Hippocampal formation (tissue), 2 donors: Measurements from ENCODE around the gene ADIPOR2.
"Not testable (repeated sequence)": the region's sequence is repeated elsewhere in the genome, so short reads cannot be mapped to it uniquely, and the experiment has no call there.

Source experiments
- DNase-seq, 2 donors: peaks; one replicate each; lab custom pipeline; 2025; lab: John Stamatoyannopoulos, UW

Gene ADIPOR2

DNA sequence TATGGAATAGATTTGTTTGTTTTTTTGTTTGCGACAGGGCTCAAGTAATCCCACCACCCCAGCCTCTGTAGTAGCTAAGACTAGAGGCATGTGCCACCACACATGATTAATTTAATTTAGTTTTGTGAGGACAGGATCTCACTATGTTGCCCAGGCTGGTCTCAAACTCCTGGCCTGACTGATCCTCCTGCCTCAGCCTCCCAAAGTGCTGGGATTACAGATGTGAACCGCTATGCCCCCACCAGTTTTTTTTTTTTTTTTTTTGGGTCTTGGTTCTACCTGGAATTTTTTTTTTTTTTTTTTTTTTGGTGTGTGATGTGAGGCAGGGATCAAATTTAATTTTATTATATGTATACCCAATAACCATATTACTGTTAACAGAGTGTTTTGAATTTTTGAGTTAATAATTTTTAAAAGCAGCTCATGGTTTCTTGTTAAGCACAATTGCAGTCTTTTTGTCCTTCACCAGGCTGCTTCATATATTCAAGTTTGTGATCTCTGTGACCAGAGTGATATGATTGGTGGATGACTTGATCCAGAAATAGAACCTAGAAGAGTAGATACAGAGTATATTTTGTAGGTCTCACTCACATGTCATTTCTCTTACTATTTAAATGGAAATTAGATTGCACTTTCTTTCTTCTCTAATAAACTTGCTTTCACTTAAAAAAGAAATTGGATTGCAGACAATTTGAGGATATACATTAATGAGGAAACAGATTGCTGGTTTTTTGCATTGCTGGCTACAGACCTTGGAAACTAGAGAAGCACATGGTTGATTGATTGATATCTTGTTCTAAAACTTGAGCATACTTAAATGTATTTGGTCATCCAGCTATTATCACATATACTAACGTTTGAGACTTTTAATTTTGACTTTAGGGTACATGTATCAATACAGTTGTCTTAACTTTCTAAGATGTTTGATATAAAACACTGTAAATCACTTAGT lies 13.2 kb downstream of the ADIPOR2 start:
- DNase-seq = no peak

GRCh38 chr12:1705774-1706631 lies 15.1 kb downstream of the ADIPOR2 start:
- DNase-seq = no peak

GRCh38 chr12:1706632-1706980 lies 15.7 kb downstream of the ADIPOR2 start:
- DNase-seq = no peak

DNA sequence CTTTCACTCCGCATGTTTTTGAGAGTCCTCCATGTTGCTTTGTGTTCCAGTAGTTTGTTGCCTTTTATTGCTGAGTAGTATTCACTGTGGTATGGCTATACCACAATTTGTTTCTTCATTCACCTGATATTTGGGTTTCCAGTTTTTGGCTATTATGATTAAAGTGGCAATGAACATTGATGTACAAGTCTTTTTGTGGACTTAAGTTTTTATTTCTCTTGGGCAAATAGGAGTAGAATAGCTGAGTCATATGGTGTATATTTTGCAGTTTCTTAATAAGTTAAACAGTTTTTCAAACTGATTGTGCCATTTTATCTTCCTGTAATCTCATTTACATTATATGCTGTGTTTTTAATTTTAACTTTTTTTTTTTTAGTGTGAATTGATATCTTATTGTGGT lies 16.2 kb downstream of the ADIPOR2 start:
- DNase-seq = no peak

DNA sequence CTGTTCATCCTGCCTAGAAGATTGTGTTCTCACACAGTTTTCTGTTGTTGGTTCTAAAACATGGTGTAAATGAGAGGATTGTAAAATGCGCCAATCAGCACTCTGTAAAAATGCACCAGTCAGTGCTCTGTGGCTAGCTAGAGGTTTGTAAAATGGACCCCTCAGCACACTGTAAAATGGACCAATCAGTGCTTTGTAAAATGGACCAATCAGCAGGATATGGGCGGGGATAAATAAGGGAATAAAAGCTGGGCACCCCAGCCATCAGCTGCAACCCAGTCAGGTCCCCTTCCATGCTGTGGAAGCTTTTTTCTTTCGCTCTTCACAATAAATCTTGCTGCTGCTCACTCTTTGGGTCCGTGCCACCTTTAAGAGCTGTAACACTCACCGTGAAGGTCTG lies 19.1 kb downstream of the ADIPOR2 start:
- not testable (repeated sequence) for DNase-seq

DNA sequence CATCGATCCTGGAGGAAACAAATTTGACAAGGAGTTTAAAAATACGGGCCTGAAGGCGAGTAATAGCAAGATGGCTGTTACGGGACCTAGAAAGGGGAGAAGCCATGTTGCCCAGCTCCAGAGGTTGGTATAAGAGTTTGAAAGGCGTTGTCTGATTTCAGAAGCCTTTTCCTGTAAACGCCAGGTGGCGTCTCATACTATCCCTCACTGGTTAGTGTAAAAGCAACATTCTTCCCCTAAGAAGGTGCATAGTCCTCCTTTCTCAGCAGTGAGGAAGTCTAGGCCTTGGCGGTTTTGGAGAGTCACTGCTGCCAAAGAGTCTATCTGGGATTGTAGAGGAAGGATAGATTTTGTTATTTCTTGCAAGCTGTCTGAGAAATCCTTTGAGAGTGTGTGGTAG lies 20.0 kb downstream of the ADIPOR2 start:
- not testable (repeated sequence) for DNase-seq

- not testable (repeated sequence) for DNase-seq
Measured at GRCh38 chr12:1711536-1712211, 20.8 kb downstream of the ADIPOR2 start.

GRCh38 chr12:1712305-1712704 lies 21.4 kb downstream of the ADIPOR2 start:
- not testable (repeated sequence) for DNase-seq

DNA sequence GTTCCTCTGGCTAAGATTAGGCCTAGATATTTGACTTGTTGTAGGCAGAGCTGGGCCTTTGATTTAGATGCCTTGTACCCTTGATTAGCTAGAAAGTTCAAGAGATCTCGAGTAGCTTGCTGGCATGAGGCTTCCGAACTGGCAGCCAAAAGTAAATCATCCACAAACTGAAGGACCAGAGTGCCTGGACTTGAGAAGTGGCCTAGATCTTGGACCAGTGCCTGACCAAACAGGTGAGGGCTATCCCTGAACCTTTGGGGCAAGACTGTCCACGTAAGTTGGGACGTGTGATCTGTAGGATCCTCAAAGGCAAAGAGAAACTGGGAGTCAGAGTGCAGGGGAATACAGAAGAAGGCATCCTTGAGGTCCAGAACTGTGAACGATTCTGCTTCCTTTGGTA lies 22.0 kb downstream of the ADIPOR2 start:
- DNase-seq = not testable (repeated sequence)

GRCh38 chr12:1713783-1714348 lies 23.0 kb downstream of the ADIPOR2 start:
- DNase-seq = not testable (repeated sequence)

DNA sequence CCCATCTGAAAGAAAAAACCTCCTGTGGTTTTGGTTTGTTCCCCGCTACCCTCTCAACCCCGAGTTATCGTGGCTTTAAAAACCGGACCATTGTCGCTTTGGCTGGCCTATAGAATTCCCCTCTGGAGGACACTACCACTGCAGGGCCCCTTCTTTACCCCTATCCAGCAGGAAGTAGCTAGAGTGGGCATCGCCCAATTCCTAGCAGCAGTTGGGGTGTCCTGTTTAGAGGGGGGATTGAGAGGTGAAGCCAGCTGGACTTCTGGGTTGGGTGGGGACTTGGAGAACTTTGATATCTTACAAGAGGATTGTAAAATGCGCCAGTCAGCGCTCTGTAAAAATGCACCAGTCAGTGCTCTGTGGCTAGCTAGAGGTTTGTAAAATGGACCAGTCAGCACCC lies 24.6 kb downstream of the ADIPOR2 start:
- DNase-seq = not testable (repeated sequence)

DNA sequence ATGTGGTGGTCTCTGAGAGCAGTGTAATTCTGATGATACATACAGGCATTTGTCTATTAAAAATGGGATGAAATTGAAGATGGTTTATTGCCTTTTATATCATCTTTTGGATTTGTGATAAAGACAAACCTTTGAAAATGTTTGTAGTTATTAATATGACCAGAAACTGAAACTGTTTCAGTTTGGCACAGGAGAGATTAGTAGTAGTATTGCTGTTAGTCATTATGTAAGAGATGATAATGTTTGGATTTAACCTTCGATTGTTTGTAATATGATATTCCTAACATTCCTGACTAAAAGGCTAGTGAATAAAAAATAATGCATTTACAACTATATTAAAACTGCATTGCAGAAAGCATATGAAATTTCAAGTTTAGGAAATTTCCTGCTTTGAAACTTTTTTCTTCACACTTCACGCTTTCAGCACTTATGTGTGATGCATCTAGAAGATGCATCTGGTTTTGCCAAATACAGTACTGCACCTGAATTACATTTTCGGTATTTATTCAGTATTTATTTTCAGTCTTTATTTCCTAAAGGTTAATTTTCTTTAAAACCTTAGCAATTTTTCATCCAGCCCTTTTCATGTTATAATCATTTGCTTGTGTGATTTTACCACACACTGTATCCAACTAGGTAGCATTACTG lies 25.5 kb downstream of the ADIPOR2 start:
- no peak for DNase-seq

GRCh38 chr12:1716911-1717310 lies 26.0 kb downstream of the ADIPOR2 start:
- no peak for DNase-seq

DNA sequence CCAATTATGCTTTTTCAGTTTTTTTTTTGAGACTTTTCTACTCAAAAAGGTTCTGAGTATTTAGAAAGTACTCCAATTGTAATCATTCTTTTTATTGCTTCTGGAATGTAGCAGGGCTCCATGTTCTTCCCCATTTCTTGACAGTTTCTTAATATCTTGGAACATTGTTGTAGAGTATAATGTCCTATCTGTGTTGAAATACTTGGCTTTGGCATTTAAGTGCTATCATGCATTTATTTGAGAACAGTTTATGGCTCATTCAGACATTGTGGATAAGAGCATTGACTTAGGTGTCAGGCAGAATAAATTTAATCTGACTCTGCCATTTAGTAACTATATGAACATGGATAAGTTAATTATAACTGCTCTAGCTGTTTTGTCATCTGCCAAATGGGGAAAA lies 28.3 kb downstream of the ADIPOR2 start:
- DNase-seq = no peak

DNA sequence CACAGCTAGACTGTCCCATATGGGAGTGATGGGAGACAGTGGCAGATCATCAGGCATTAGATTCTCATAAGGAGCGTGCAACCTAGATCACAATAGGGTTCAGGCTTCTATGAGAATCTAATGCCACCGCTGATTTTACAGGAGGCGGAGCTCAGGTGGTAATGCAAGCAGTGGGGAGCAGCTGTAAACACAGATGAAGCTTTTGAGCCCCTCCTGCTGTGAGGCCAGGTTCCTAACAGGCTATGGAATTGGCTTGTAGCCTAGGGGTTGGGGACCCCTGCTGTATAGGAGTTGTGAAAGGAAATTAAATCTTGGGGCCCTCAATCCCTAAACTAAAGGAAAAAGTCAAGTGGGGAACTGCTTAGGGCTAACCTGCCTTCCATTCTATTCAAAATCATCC lies 29.6 kb downstream of the ADIPOR2 start:
- DNase-seq = no peak

DNA sequence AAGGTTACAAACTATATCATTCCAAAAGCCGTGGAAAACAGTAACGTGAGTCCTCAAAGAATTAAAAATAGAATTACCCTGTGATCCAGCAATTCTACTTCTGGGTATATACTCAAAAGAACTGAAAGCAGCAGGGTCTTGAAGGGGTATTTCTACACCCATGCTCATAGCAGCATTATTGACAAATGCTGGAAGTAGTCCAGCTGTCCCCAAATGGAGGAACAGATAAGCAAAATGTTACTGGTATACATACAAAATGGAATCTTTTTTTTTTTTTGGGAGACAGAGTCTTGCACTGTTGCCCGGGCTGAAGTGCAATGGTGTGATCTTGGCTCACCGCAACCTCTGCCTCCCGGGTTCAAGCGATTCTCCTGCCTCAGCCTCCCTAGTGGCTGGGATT lies 32.9 kb downstream of the ADIPOR2 start:
- no peak for DNase-seq

- no peak for DNase-seq
Measured at GRCh38 chr12:1724250-1724649, 33.4 kb downstream of the ADIPOR2 start.

DNA sequence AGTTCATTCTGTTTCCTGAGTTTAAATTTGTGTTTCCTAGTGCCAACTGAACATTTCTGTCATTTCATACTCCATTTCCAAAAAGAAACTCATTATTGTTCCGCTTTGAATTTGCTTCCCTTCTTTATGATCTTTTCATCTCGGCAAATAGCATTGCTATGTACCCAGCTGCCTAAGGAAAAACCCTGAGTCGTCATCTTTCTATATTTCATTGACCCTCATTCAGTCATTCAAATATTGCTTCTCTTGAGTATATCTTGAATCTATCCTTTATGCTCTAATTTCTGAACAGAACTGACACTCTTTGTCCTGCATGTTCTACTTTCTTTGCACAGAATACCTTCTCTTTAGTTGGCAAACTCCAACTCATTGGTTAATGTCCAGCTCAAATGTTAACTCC lies 35.9 kb downstream of the ADIPOR2 start:
- DNase-seq = no peak

- no peak for DNase-seq
Measured at GRCh38 chr12:1728824-1729223, 38.0 kb downstream of the ADIPOR2 start.

GRCh38 chr12:1731019-1731687 lies 40.3 kb downstream of the ADIPOR2 start:
- no peak for DNase-seq

DNA sequence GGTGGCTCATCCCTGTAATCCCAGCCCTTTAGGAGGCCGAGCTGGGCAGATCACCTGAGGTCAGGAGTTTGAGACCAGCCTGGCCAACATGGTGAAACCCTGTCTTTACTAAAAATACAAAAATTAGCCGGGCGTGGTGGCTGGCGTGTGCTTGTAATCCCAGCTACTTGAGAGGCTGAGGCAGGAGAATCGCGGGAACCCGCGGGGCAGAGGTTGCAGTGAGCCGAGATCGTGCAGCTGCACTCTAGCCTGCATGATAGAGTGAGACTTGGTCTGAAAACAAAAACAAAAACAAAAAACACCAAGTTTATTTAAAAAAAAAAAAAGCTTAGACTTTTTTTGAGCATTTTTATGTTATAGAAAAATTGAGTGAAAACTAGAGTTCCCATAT lies 40.8 kb downstream of the ADIPOR2 start:
- DNase-seq = not testable (repeated sequence)
